Neuronal stem cell (in vitro differentiated cells): ENCODE measurements around the gene TEDC1.
A peak's percentile ranks its signal among the peaks of the same experiment; 100 is the strongest.

Source experiments
- DNase-seq: peaks from one replicate; pipeline ENCODE4 v3.0.0-alpha.2; 2013; ENCODE audit warnings: low spot score
- H2AFZ ChIP-seq: one replicate; pipeline ENCODE4 v1.6.1; 2013; ENCODE audit warnings: mild to moderate bottlenecking, low read length, inconsistent platforms
- H2AK5ac ChIP-seq: 2 replicates; pipeline ENCODE4 v1.6.1; 2013; ENCODE audit warnings: low read depth, mild to moderate bottlenecking, inconsistent platforms, low read length, moderate library complexity, mixed read lengths
- H2BK120ac ChIP-seq: 2 replicates; pipeline ENCODE4 v1.6.1; 2013; ENCODE audit warnings: low read depth, mild to moderate bottlenecking, inconsistent platforms, low read length, moderate library complexity, mixed read lengths
- H2BK12ac ChIP-seq: one replicate; pipeline ENCODE4 v1.6.1; 2013; ENCODE audit warnings: low read length, inconsistent platforms
- H2BK15ac ChIP-seq: 2 replicates; pipeline ENCODE4 v1.6.1; 2013; ENCODE audit warnings: mild to moderate bottlenecking, low read length, inconsistent platforms, mixed read lengths
- H2BK5ac ChIP-seq: one replicate; pipeline ENCODE4 v1.6.1; 2013; ENCODE audit warnings: inconsistent platforms, mild to moderate bottlenecking, low read length, moderate library complexity
- H3K14ac ChIP-seq: one replicate; pipeline ENCODE4 v1.6.1; 2013; ENCODE audit warnings: low read length, inconsistent platforms
- H3K18ac ChIP-seq: 2 replicates; pipeline ENCODE4 v1.6.1; 2013; ENCODE audit warnings: low read length, inconsistent platforms
- H3K23ac ChIP-seq: 2 replicates; pipeline ENCODE4 v1.6.1; 2013; ENCODE audit warnings: low read depth, mild to moderate bottlenecking, mixed read lengths, low read length, inconsistent platforms; ENCODE audit not compliant: poor library complexity
- H3K27ac ChIP-seq: replicated peaks from 3 replicates; pipeline ENCODE4 v1.5.1; 2013; ENCODE audit warnings: low read length, inconsistent platforms
- H3K27me3 ChIP-seq, 3 experiments: 2 replicates each; pipeline ENCODE4 v1.6.1; 2013; ENCODE audit warnings: low read length in 3 of 3, mild to moderate bottlenecking in 2 of 3, inconsistent platforms in 1 of 3, low read depth in 1 of 3, mixed read lengths in 1 of 3, moderate library complexity in 1 of 3; ENCODE audit not compliant: control insufficient read depth in 3 of 3, insufficient read depth in 3 of 3
- H3K36me3 ChIP-seq, 2 donors: replicated peaks in 1 of 2; 2 replicates each; pipeline ENCODE4 v1.6.1; 2013; ENCODE audit warnings: low read length in 2 of 2; ENCODE audit not compliant: control insufficient read depth in 2 of 2, insufficient read depth in 2 of 2
- H3K4ac ChIP-seq: 2 replicates; pipeline ENCODE4 v1.6.1; 2013; ENCODE audit warnings: inconsistent platforms, mild to moderate bottlenecking, low read length, moderate library complexity
- H3K4me1 ChIP-seq, 2 donors: 1 replicate in 1 of 2; 2 replicates in 1 of 2; pipeline ENCODE4 v1.6.1; 2013; ENCODE audit warnings: low read length in 2 of 2, low read depth in 1 of 2; ENCODE audit not compliant: control insufficient read depth in 2 of 2, insufficient read depth in 1 of 2
- H3K4me2 ChIP-seq: one replicate; pipeline ENCODE4 v1.6.1; 2013; ENCODE audit warnings: mild to moderate bottlenecking, low read length, inconsistent platforms; ENCODE audit not compliant: insufficient read depth, poor library complexity, severe bottlenecking
- H3K4me3 ChIP-seq, 2 donors: 2 replicates each; pipeline ENCODE4 v1.5.1; 2013; ENCODE audit warnings: low read length in 2 of 2, mild to moderate bottlenecking in 2 of 2, inconsistent platforms in 1 of 2, moderate library complexity in 1 of 2
- H3K79me1 ChIP-seq: one replicate; pipeline ENCODE4 v1.6.1; 2013; ENCODE audit warnings: low read depth, mild to moderate bottlenecking, inconsistent platforms, low read length, moderate library complexity
- H3K9ac ChIP-seq: one replicate; pipeline ENCODE4 v1.6.1; 2013; ENCODE audit warnings: mild to moderate bottlenecking, low read depth, low read length, inconsistent platforms; ENCODE audit not compliant: poor library complexity
- H3K9me3 ChIP-seq, 2 donors: replicated peaks in 1 of 2; 2 replicates each; pipeline versions ENCODE3 to v1.6.1; 2013; ENCODE audit warnings: low read length in 2 of 2, mild to moderate bottlenecking in 2 of 2, inconsistent platforms in 1 of 2, low read depth in 1 of 2, mixed read lengths in 1 of 2, moderate library complexity in 1 of 2; ENCODE audit not compliant: control insufficient read depth in 2 of 2, insufficient read depth in 1 of 2
- H4K8ac ChIP-seq: one replicate; pipeline ENCODE4 v1.6.1; 2013; ENCODE audit warnings: low read depth, mild to moderate bottlenecking, inconsistent platforms, low read length, moderate library complexity
- H4K91ac ChIP-seq: one replicate; pipeline ENCODE4 v1.6.1; 2013; ENCODE audit warnings: low read length, low read depth, mild to moderate bottlenecking, inconsistent platforms; ENCODE audit not compliant: poor library complexity
- WGBS, 2 donors: extraction: QIAGEN DNeasy Blood & Tissue Kit; methylation state at CpG; one replicate each; pipeline ENCODE4 v1.1.7; 2013; ENCODE audit warnings: missing lambda C conversion rate in 2 of 2, mixed read lengths in 1 of 2; ENCODE audit not compliant: insufficient read length in 2 of 2, insufficient replicate concordance in 1 of 2; ENCODE audit errors: extremely low coverage in 2 of 2; 5-methylcytosine and 5-hydroxymethylcytosine counted together

Gene TEDC1

GRCh38 chr14:105490267-105490571, 827 bp upstream of the TEDC1 start:
- no peak for DNase-seq
- H3K4me2 ChIP-seq = peak overlapping the region; percentile 98

GRCh38 chr14:105491366-105491973, 424 bp downstream of the TEDC1 start:
- H4K91ac ChIP-seq = no peak overlapping the region
- no CpG with 5 or more reads among the region's 53 CpGs for WGBS, 2 donors
- no peak overlapping the region for H3K4ac ChIP-seq
- peak overlapping the region; percentile 75 for H2BK15ac ChIP-seq
- DNase-seq = no peak
- H3K27me3 ChIP-seq = peaks cover 0 to 9% (median 1%) of the 10 kb centered on the region in 3 experiments
- peak overlapping the region; percentile 74 to 88 for H3K4me3 ChIP-seq
- peaks cover 2 to 11% of the 10 kb centered on the region in 2 donors for H3K36me3 ChIP-seq
- H3K9me3 ChIP-seq = no peaks in the 10 kb centered on the region
- H2AK5ac ChIP-seq = no peak overlapping the region
- H3K23ac ChIP-seq = peak overlapping the region; percentile 43
- peaks cover 17% of the 10 kb centered on the region for H3K79me1 ChIP-seq
- no peak overlapping the region for H2BK120ac ChIP-seq
- H3K9ac ChIP-seq = peak overlapping the region; percentile 84
- peak overlapping the region; percentile 39 for H2BK5ac ChIP-seq
- H3K4me1 ChIP-seq = peaks cover 16 to 21% of the 10 kb centered on the region in 2 donors
- peak overlapping the region; percentile 73 for H3K27ac ChIP-seq
- peak overlapping the region; percentile 43 for H4K8ac ChIP-seq
- peak overlapping the region; percentile 71 for H3K18ac ChIP-seq
- H3K4me2 ChIP-seq = peak overlapping the region; percentile 69
- H3K14ac ChIP-seq = no peak overlapping the region
- H2AFZ ChIP-seq = peak overlapping the region; percentile 98
- peak overlapping the region; percentile 41 for H2BK12ac ChIP-seq

More at GRCh38 chr14:105490267-105490571, 827 bp upstream of the TEDC1 start:
- peak overlapping the region; percentile 98 for H2AFZ ChIP-seq
- peak overlapping the region; percentile 21 for H3K14ac ChIP-seq
- peaks cover 0 to 20% (median 4%) of the 10 kb centered on the region in 3 experiments for H3K27me3 ChIP-seq
- peaks cover 25 to 28% of the 10 kb centered on the region in 2 donors for H3K4me1 ChIP-seq
- peak overlapping the region; percentile 37 for H3K4ac ChIP-seq
- H2AK5ac ChIP-seq = peak overlapping the region; percentile 98
- H4K91ac ChIP-seq = no peak overlapping the region
- peak overlapping the region; percentile 96 for H2BK5ac ChIP-seq
- WGBS, 2 donors = no CpG with 5 or more reads among the region's 33 CpGs
- H3K79me1 ChIP-seq = peaks cover 17% of the 10 kb centered on the region
- peaks cover 2 to 11% of the 10 kb centered on the region in 2 donors for H3K36me3 ChIP-seq
- H3K18ac ChIP-seq = peak overlapping the region; percentile 98
- no peaks in the 10 kb centered on the region for H3K9me3 ChIP-seq
- H2BK120ac ChIP-seq = peak overlapping the region; percentile 81
- peak overlapping the region; percentile 68 to 81 for H3K4me3 ChIP-seq
- H3K27ac ChIP-seq = peak overlapping the region; percentile 96
- no peak overlapping the region for H2BK12ac ChIP-seq
- peak overlapping the region; percentile 97 for H2BK15ac ChIP-seq
- H3K23ac ChIP-seq = no peak overlapping the region
- peak overlapping the region; percentile 84 for H3K9ac ChIP-seq
- H4K8ac ChIP-seq = no peak overlapping the region

- H2BK120ac ChIP-seq = no peak overlapping the region
- no peak overlapping the region for H2BK12ac ChIP-seq
- WGBS, 2 donors = no CpG with 5 or more reads among the region's 24 CpGs
- no peak overlapping the region for H2BK15ac ChIP-seq
- no peaks in the 10 kb centered on the region for H3K9me3 ChIP-seq
- peak overlapping the region; percentile 89 for H2AK5ac ChIP-seq
- H4K91ac ChIP-seq = no peak overlapping the region
- H3K4ac ChIP-seq = no peak overlapping the region
- peaks cover 2 to 11% of the 10 kb centered on the region in 2 donors for H3K36me3 ChIP-seq
- no peak overlapping the region for H3K27ac ChIP-seq
- no peak overlapping the region for H3K14ac ChIP-seq
- H3K4me2 ChIP-seq = peak overlapping the region; percentile 11
- H3K23ac ChIP-seq = peak overlapping the region; percentile 52
- no peak overlapping the region for H4K8ac ChIP-seq
- peaks cover 15 to 20% of the 10 kb centered on the region in 2 donors for H3K4me1 ChIP-seq
- DNase-seq = no peak
- H3K18ac ChIP-seq = peak overlapping the region; percentile 27
- no peak overlapping the region for H2BK5ac ChIP-seq
- H3K79me1 ChIP-seq = peaks cover 17% of the 10 kb centered on the region
- peaks cover 0 to 1% (median 0%) of the 10 kb centered on the region in 3 experiments for H3K27me3 ChIP-seq
- H3K4me3 ChIP-seq = peak overlapping the region; percentile 30 to 74
- H2AFZ ChIP-seq = no peak overlapping the region
- H3K9ac ChIP-seq = peak overlapping the region; percentile 44
These were observed 1.3 kb downstream of the TEDC1 start for GRCh38 chr14:105492031-105492970.
